GM12865 (cell line): Measurements from ENCODE around the gene VTI1A.
"Not testable (repeated sequence)": the region's sequence is repeated elsewhere in the genome, so short reads cannot be mapped to it uniquely, and the experiment has no call there.

Experiments used
- DNase-seq: peaks from one replicate; pipeline ENCODE4 v3.0.0; 2010; ENCODE audit warnings: low read depth
- H3K4me3 ChIP-seq: 2 replicates; pipeline ENCODE4 v1.5.1; 2011; ENCODE audit warnings: mild to moderate bottlenecking, low read depth, low read length, control low read depth
- TF ChIP-seq, protein P1 (sequence below): IDR thresholded peaks from 2 replicates; pipeline ENCODE4 v1.5.1; 2011; ENCODE audit warnings: low read length, control low read depth, low read depth, inconsistent platforms; ENCODE audit not compliant: insufficient read depth; ENCODE audit errors: missing control alignments

Gene VTI1A

DNA sequence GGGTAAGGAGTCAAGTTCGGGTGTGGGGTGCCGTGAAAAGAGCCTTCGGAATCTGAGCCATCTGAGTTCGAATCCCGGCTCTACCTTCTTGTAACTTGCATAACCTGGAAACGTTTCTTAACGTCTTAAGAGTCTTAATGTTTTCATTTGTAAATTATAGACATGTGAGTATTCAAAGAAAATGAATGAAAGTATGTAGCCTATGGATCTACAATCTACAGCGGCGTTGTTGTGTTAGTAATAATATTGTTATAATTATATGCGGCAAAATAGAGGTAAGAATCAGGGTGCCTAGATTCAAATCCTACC lies 559 bp downstream of the VTI1A start:
- TF ChIP-seq, protein P1, sequence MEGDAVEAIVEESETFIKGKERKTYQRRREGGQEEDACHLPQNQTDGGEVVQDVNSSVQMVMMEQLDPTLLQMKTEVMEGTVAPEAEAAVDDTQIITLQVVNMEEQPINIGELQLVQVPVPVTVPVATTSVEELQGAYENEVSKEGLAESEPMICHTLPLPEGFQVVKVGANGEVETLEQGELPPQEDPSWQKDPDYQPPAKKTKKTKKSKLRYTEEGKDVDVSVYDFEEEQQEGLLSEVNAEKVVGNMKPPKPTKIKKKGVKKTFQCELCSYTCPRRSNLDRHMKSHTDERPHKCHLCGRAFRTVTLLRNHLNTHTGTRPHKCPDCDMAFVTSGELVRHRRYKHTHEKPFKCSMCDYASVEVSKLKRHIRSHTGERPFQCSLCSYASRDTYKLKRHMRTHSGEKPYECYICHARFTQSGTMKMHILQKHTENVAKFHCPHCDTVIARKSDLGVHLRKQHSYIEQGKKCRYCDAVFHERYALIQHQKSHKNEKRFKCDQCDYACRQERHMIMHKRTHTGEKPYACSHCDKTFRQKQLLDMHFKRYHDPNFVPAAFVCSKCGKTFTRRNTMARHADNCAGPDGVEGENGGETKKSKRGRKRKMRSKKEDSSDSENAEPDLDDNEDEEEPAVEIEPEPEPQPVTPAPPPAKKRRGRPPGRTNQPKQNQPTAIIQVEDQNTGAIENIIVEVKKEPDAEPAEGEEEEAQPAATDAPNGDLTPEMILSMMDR, result no peak
- no peak for DNase-seq
- peak overlapping the region; percentile 87 for H3K4me3 ChIP-seq

DNA sequence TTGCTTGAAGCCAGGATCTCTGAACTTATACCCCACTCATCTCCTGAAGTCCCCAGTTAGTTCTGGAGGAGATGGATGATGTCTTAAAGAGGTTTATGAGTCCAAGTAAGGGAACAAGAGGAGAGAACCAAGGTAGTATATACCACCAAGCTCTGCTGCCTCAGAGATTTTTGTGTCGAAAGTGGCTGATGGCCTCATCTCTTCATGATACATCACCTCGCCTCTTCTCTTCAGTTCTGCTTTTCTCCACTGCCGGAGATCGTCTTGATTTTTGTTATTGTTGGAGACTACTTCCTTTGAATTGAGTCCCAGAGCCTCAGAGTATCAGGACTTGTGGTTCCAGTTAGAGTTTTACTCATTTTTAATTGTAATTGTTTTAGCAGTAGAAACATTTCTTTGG lies 1.9 kb downstream of the VTI1A start:
- no peak for DNase-seq
- no peak overlapping the region for H3K4me3 ChIP-seq
- TF ChIP-seq, protein P1, result no peak

DNA sequence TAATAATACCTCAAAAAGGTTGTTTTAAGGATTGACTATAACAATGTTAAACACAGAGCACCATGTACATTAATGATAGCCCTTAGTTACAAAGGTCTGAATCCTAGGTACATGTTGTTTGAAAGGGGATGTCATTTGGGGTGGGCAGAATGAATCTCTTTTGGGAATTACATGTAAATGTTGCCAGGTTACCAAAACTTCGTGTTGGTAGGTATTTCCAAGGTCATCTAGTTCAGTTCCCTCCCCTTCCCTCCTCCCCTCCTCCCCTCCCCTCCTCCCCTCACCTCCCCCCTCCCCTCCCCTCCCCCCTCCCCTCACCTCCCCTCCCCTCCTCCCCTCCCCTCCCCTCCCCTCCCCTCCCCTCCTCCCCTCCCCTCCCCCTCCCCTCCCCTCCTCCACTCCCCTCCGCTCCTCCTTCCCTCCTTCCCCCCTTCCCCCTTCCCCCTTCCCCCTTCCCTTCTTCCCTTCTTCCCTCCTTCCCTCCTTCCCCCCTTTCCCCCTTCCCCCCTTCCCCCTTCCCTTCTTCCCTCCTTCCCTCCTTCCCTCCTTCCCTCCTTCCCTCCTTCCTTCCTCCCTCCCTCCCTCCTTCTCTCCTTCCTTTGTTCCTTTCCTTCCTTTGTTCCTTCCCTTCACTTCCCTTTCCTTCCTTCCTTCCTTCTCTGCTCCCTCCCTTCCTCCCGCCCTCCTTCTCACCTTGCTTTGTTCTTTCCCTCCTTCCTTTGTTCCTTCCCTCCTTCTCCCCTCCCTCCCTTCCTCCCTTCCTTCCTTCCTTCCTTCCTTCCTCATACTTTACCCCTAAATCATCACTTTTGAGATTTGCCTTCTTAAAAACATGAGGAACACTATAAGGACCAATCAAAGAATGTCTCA lies 8.1 kb downstream of the VTI1A start:
- no peak overlapping the region for H3K4me3 ChIP-seq
- DNase-seq, result no peak
- TF ChIP-seq, protein P1, result no peak

DNA sequence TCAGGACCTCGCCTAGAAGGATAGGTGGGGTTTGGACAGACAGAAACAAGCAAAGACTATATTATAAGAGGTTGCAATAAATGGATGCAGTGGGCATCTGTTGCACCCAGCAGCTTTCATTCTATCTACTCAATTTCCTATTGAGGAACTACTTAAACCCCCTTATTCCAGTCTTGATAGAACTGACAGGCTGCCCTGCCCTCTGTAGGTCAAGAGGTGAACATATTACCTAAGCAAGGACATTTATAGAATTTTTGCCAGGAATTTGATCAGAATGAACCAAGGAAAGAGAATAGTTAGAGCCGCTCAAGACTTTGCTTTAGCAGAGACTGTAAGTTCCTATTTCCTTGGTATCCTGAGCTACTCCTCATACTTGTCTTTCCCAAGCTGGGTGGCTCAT lies 9.5 kb downstream of the VTI1A start:
- H3K4me3 ChIP-seq, result no peak overlapping the region
- TF ChIP-seq, protein P1, result peak; percentile 15
- DNase-seq, result peak; percentile 7

DNA sequence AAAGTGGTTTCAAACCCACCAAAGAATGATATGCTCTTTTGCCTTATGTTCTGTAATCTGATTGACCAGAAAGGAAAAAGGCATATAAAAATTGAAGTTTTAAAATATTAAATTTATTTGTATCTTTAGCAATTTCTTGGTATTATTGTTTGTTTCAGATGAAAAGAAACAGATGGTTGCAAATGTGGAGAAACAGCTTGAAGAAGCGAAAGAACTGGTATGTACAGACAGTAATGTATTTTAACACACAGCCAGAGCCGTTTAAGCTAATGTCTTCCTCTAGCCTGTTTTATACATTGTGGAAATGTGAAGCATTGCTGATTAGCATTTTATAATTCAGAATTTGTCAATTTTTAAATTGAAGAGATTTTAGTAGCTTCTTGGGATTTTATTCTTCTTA lies 13.4 kb downstream of the VTI1A start:
- DNase-seq, result no peak
- TF ChIP-seq, protein P1, result no peak
- H3K4me3 ChIP-seq, result no peak overlapping the region

DNA sequence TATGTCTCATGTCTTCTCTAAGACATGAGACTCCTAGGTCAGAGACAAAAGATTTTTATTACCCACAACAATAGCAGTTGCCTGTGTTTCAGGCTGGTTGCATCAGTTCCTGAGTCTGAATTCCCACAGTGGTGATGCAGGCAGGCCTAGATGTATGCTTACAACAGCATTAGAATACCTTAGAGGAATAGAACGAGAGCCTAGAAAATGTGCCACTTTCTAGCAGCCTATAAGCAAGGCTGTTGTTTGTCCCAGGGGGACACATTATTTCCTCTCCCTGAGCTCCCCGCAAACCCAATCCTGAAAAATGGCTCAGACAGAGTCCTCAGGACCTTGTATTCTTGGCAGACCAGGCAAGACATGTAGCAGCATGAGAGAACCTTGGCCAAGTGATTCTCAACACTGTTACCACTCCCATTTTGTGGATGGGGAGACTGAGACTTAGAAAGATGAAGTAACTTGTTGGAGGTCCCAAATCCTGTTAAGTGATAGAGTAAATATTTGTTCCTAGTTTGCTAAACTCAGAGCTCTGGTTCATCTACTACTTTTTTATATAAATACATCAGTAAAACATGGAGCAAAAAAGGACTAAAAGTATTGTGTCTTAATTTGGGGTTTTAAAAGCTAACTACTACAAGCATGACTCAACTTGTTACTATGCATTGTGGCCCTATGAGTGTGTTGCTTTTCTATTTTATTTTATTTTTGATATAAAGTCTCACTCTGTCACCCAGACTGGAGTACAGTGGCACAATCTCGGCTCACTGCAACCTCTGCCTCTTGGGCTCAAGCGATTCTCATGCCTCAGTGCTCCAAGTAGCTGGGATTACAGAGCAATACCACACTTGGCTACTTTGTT lies 14.2 kb downstream of the VTI1A start:
- H3K4me3 ChIP-seq, result no peak overlapping the region
- TF ChIP-seq, protein P1, result no peak
- DNase-seq, result no peak

DNA sequence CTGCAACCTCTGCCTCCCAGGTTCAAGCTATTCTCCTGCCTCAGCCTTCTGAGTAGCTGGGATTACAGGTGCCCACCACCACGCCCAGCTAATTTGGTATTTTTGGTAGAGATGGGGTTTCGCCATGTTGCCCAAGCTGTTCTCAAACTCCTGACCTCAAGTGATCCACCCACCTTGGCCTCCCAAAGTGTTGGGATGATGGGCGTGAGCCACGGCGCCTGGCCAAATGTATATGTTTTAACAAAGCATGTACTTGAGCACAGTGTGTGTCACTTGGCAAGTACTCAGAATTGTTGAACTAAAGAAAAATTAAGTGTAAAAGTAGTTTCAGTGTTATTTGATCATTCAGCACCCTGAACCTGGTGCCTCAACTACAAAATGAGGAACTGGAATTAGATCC lies 17.1 kb downstream of the VTI1A start:
- H3K4me3 ChIP-seq, DNase-seq: not testable (repeated sequence)
